ENCODE data around the gene PRADC1.

The PRADC1 gene

GRCh38 chr2:73258913-73259215, 25.8 kb upstream of the PRADC1 start:
- DNase-seq (ENCODE audit: low read depth in 3 of 3): no peak

- DNase-seq (ENCODE audit: low read depth in 3 of 3): no peak
Measured at GRCh38 chr2:73258186-73258912, 25.3 kb upstream of the PRADC1 start.

GRCh38 chr2:73257425-73258125, 24.5 kb upstream of the PRADC1 start:
- DNase-seq (ENCODE audit: low read depth in 3 of 3): no peak

- DNase-seq (ENCODE audit: low read depth in 3 of 3): no peak
Measured at GRCh38 chr2:73257021-73257420, 24.0 kb upstream of the PRADC1 start.

- no peak for DNase-seq (ENCODE audit: low read depth in 3 of 3)
Measured at GRCh38 chr2:73256618-73256922, 23.5 kb upstream of the PRADC1 start.

- DNase-seq (ENCODE audit: low read depth in 3 of 3): no peak
Measured at GRCh38 chr2:73255907-73256617, 23.0 kb upstream of the PRADC1 start.

- DNase-seq (ENCODE audit: low read depth in 3 of 3): no peak
Measured at GRCh38 chr2:73255007-73255644, 22.1 kb upstream of the PRADC1 start.

GRCh38 chr2:73254343-73255006, 21.4 kb upstream of the PRADC1 start:
- no peak for DNase-seq (ENCODE audit: low read depth in 3 of 3)

GRCh38 chr2:73253901-73254300, 20.9 kb upstream of the PRADC1 start:
- no peak for DNase-seq (ENCODE audit: low read depth in 3 of 3)

GRCh38 chr2:73253400-73253799, 20.4 kb upstream of the PRADC1 start:
- DNase-seq (ENCODE audit: low read depth in 3 of 3): no peak

GRCh38 chr2:73252238-73253027, 19.4 kb upstream of the PRADC1 start:
- no peak for DNase-seq (ENCODE audit: low read depth in 3 of 3)

- no peak for DNase-seq (ENCODE audit: low read depth in 3 of 3)
Measured at GRCh38 chr2:73250872-73251846, 18.1 kb upstream of the PRADC1 start.

GRCh38 chr2:73249636-73250035, 16.6 kb upstream of the PRADC1 start:
- no peak for DNase-seq (ENCODE audit: low read depth in 3 of 3)

GRCh38 chr2:73246850-73247249, 13.8 kb upstream of the PRADC1 start:
- no peak for DNase-seq (ENCODE audit: low read depth in 3 of 3)

- no peak for DNase-seq (ENCODE audit: low read depth in 3 of 3)
Measured at GRCh38 chr2:73244580-73244979, 11.5 kb upstream of the PRADC1 start.

- DNase-seq (ENCODE audit: low read depth in 3 of 3): no peak
Measured at GRCh38 chr2:73243884-73244570, 11.0 kb upstream of the PRADC1 start.

GRCh38 chr2:73239776-73240175, 6.7 kb upstream of the PRADC1 start:
- no peak for DNase-seq (ENCODE audit: low read depth in 3 of 3)

- DNase-seq (ENCODE audit: low read depth in 3 of 3): no peak
Measured at GRCh38 chr2:73238976-73239375, 5.9 kb upstream of the PRADC1 start.

GRCh38 chr2:73238149-73238548, 5.1 kb upstream of the PRADC1 start:
- DNase-seq (ENCODE audit: low read depth in 3 of 3): no peak

GRCh38 chr2:73237168-73237567, 4.1 kb upstream of the PRADC1 start:
- DNase-seq (ENCODE audit: low read depth in 3 of 3): no peak

Measured in stimulated activated CD4-positive, alpha-beta T cell treated with anti-CD3 and anti-CD28 coated beads, TNF-alpha, amount 100 ng/mL, for 24 hours (primary cell).